H9 (cell line): Measurements from ENCODE around the gene CUBN. TPM values are rescaled to one million over a fixed set of nuclear protein-coding genes. Genes with fewer than 3 reads are reported as not detected.

Experiments
- DNase-seq: peaks from one replicate; pipeline ENCODE4 v3.0.0-alpha.2; 2017
- H2AFZ ChIP-seq: one replicate; pipeline ENCODE4 v1.6.1; 2013; ENCODE audit warnings: mild to moderate bottlenecking, low read length, control low read depth, moderate library complexity
- H2AK5ac ChIP-seq: 2 replicates; pipeline ENCODE4 v1.6.1; 2013; ENCODE audit warnings: low read length, control low read depth, mixed read lengths; ENCODE audit not compliant: insufficient read length
- H2BK120ac ChIP-seq: one replicate; pipeline ENCODE4 v1.6.1; 2013; ENCODE audit warnings: low read depth, mild to moderate bottlenecking, low read length, control low read depth, inconsistent platforms; ENCODE audit not compliant: poor library complexity, severe bottlenecking
- H2BK12ac ChIP-seq: 2 replicates; pipeline ENCODE4 v1.6.1; 2013; ENCODE audit warnings: low read length, control low read depth, mixed read lengths, low read depth; ENCODE audit not compliant: insufficient read length
- H2BK15ac ChIP-seq: 2 replicates; pipeline ENCODE4 v1.6.1; 2013; ENCODE audit warnings: low read depth, low read length, control low read depth
- H2BK20ac ChIP-seq: one replicate; pipeline ENCODE4 v1.6.1; 2013; ENCODE audit warnings: low read depth, mild to moderate bottlenecking, low read length, control low read depth, inconsistent platforms; ENCODE audit not compliant: poor library complexity, severe bottlenecking
- H2BK5ac ChIP-seq: 2 replicates; pipeline ENCODE4 v1.6.1; 2013; ENCODE audit warnings: low read length, control low read depth, mixed read lengths; ENCODE audit not compliant: insufficient read length
- H3K14ac ChIP-seq: 2 replicates; pipeline ENCODE4 v1.6.1; 2013; ENCODE audit warnings: low read length, control low read depth; ENCODE audit not compliant: insufficient read depth
- H3K18ac ChIP-seq: 2 replicates; pipeline ENCODE4 v1.6.1; 2013; ENCODE audit warnings: low read depth, mild to moderate bottlenecking, mixed read lengths, low read length, control low read depth; ENCODE audit not compliant: insufficient read length
- H3K23ac ChIP-seq: 2 replicates; pipeline ENCODE4 v1.6.1; 2013; ENCODE audit warnings: low read length, control low read depth, mixed read lengths, low read depth; ENCODE audit not compliant: insufficient read length
- H3K23me2 ChIP-seq: 2 replicates; pipeline ENCODE4 v1.6.1; 2013; ENCODE audit warnings: low read depth, mild to moderate bottlenecking, mixed read lengths, low read length, control low read depth; ENCODE audit not compliant: insufficient read length, poor library complexity, severe bottlenecking
- H3K27ac ChIP-seq: 2 replicates; pipeline ENCODE4 v1.5.1; 2013; ENCODE audit warnings: low read length, control low read depth, mixed read lengths, low read depth; ENCODE audit not compliant: insufficient read length
- H3K27me3 ChIP-seq: 2 replicates; pipeline ENCODE4 v1.6.1; 2013; ENCODE audit warnings: low read length, control low read depth, inconsistent platforms; ENCODE audit not compliant: insufficient read depth
- H3K4ac ChIP-seq: 2 replicates; pipeline ENCODE4 v1.6.1; 2013; ENCODE audit warnings: low read depth, mild to moderate bottlenecking, control low read depth, inconsistent platforms, low read length, moderate library complexity
- H3K4me1 ChIP-seq: 2 replicates; pipeline ENCODE4 v1.6.1; 2013; ENCODE audit warnings: low read length, control low read depth, inconsistent platforms; ENCODE audit not compliant: insufficient read depth
- H3K4me2 ChIP-seq: 2 replicates; pipeline ENCODE4 v1.6.1; 2013; ENCODE audit warnings: low read length, control low read depth, mixed read lengths; ENCODE audit not compliant: insufficient read length, insufficient read depth
- H3K56ac ChIP-seq: 2 replicates; pipeline ENCODE4 v1.6.1; 2013; ENCODE audit warnings: low read depth, mild to moderate bottlenecking, mixed read lengths, low read length, control low read depth; ENCODE audit not compliant: insufficient read length
- H3K79me1 ChIP-seq: 2 replicates; pipeline ENCODE4 v1.6.1; 2013; ENCODE audit warnings: low read depth, mild to moderate bottlenecking, moderate library complexity, low read length, control low read depth, inconsistent platforms; ENCODE audit not compliant: insufficient read depth, poor library complexity, severe bottlenecking
- H3K79me2 ChIP-seq: 2 replicates; pipeline ENCODE4 v1.6.1; 2013; ENCODE audit warnings: low read length, control low read depth, inconsistent platforms; ENCODE audit not compliant: insufficient read depth
- H3K9ac ChIP-seq: 2 replicates; pipeline ENCODE4 v1.6.1; 2013; ENCODE audit warnings: low read length, control low read depth, mixed read lengths; ENCODE audit not compliant: insufficient read length; ENCODE audit errors: extremely low read depth
- H3K9me3 ChIP-seq: one replicate; pipeline ENCODE4 v1.6.1; 2013; ENCODE audit warnings: low read depth, low read length, inconsistent platforms; ENCODE audit not compliant: control insufficient read depth
- H3T11ph ChIP-seq: one replicate; pipeline ENCODE4 v1.6.1; 2013; ENCODE audit warnings: mild to moderate bottlenecking, low read length, control low read depth, inconsistent platforms
- H4K20me1 ChIP-seq: one replicate; pipeline ENCODE4 v1.6.1; 2013; ENCODE audit not compliant: control insufficient read depth, insufficient read length, insufficient read depth
- H4K5ac ChIP-seq: 2 replicates; pipeline ENCODE4 v1.6.1; 2013; ENCODE audit warnings: low read depth, mild to moderate bottlenecking, mixed read lengths, low read length, control low read depth; ENCODE audit not compliant: insufficient read length
- H4K8ac ChIP-seq: replicated peaks from 2 replicates; pipeline ENCODE4 v1.6.1; 2013; ENCODE audit warnings: low read length, control low read depth, mixed read lengths, low read depth; ENCODE audit not compliant: insufficient read length
- H4K91ac ChIP-seq: 2 replicates; pipeline ENCODE4 v1.6.1; 2013; ENCODE audit warnings: low read depth, mild to moderate bottlenecking, moderate library complexity, mixed read lengths, low read length, control low read depth; ENCODE audit not compliant: insufficient read length
- H3K27ac Mint-ChIP-seq, 3 experiments: 2 replicates in 2 of 3; 3 replicates in 1 of 3; pipeline ENCODE4 v1.8.0; 2020 to 2021; ENCODE audit warnings: mixed read lengths in 3 of 3, mild to moderate bottlenecking in 1 of 3, moderate library complexity in 1 of 3
- H3K27me3 Mint-ChIP-seq: 2 replicates; pipeline ENCODE4 v1.8.0; 2021; ENCODE audit warnings: low read depth, mild to moderate bottlenecking, moderate library complexity, mixed read lengths
- H3K36me3 Mint-ChIP-seq, 3 experiments: 2 replicates in 2 of 3; 3 replicates in 1 of 3; pipeline ENCODE4 v1.8.0; 2020 to 2021; ENCODE audit warnings: low read depth in 3 of 3, mixed read lengths in 3 of 3; ENCODE audit not compliant: insufficient read depth in 1 of 3
- H3K4me1 Mint-ChIP-seq, 2 experiments: 2 replicates each; pipeline ENCODE4 v1.8.0; 2020; ENCODE audit warnings: mixed read lengths in 2 of 2
- H3K4me3 Mint-ChIP-seq, 2 experiments: 2 replicates in 1 of 2; 3 replicates in 1 of 2; pipeline ENCODE4 v1.8.0; 2020 to 2021; ENCODE audit warnings: mild to moderate bottlenecking in 2 of 2, mixed read lengths in 2 of 2, moderate library complexity in 1 of 2
- H3K9me3 Mint-ChIP-seq, 2 experiments: 2 replicates in 1 of 2; 3 replicates in 1 of 2; pipeline ENCODE4 v1.8.0; 2020; ENCODE audit warnings: mild to moderate bottlenecking in 2 of 2, mixed read lengths in 2 of 2, moderate library complexity in 1 of 2
- WGBS: extraction: QIAGEN DNeasy Blood & Tissue Kit; methylation state at CpG from one replicate; pipeline ENCODE4 v1.1.7; 2013; ENCODE audit warnings: missing lambda C conversion rate, low lambda C conversion rate, mixed read lengths; ENCODE audit not compliant: insufficient read length; ENCODE audit errors: extremely low coverage; 5-methylcytosine and 5-hydroxymethylcytosine counted together
- total RNA-seq: library from RNA; stranded (reverse); gene quantifications from 2 replicates; pipeline ENCODE4 v1.2.1, GENCODE V29; 2021
- TF ChIP-seq, protein P1 (sequence below): fragments of 200-600 bp; sonication (generic); conservative IDR thresholded peaks from 3 replicates; pipeline ENCODE4 v1.8.0; 2021; ENCODE audit warnings: antibody characterized with exemption, mild to moderate bottlenecking

CUBN gene
- total RNA-seq, 1 experiment from 2014 or later = 0.26 TPM

DNA sequence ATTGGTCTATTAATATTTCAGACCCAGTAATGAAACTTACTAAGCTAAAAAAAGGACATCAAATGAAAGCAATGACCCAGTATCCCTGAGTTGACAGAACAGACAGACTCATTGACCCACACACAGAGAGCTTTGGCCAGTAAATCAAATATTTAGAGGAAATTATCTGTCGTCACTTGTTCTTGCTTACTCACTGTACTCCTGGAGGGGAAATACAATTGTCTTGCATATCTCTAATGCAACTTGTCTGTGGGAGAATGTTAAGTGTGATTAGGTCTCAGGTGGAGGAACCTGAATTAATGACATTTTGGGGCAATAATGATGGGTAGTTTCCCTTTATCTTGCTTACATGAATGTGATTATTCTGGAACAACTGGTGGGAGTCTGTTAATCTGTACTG lies 80.4 kb downstream of the CUBN start:
- Histone ChIP-seq H2AFZ (no peak overlapping the region), H3K9me3 (no peaks in the 10 kb centered on the region), H3K4ac (no peak overlapping the region), H3K27me3 (no peaks in the 10 kb centered on the region), H2AK5ac (no peak overlapping the region), H3K14ac (no peak overlapping the region), H3K23ac (no peak overlapping the region), H3K9ac (no peak overlapping the region), H2BK20ac (no peak overlapping the region), H2BK15ac (no peak overlapping the region), H3K27ac (no peak overlapping the region), H2BK5ac (no peak overlapping the region), H2BK12ac (no peak overlapping the region), H2BK120ac (no peak overlapping the region), H4K5ac (no peak overlapping the region), H3K23me2 (no peaks in the 10 kb centered on the region), H4K20me1 (no peaks in the 10 kb centered on the region), H4K8ac (no peak overlapping the region), H3K56ac (no peak overlapping the region), H3K79me1 (no peaks in the 10 kb centered on the region), H3K79me2 (no peaks in the 10 kb centered on the region), H3K4me1 (no peaks in the 10 kb centered on the region), H3T11ph (no peak overlapping the region), H3K4me2 (no peak overlapping the region), H3K18ac (no peak overlapping the region), H4K91ac (no peak overlapping the region)
- Mint-ChIP-seq H3K36me3 (peaks cover 9 to 26% (median 10%) of the 10 kb centered on the region in 3 experiments), H3K27ac (no peak overlapping the region), H3K4me1 (peaks cover 0 to 11% of the 10 kb centered on the region in 2 experiments; a peak in 2 of 4 replicates), H3K27me3 (no peaks in the 10 kb centered on the region), H3K4me3 (no peak overlapping the region), H3K9me3 (peaks cover 14 to 17% of the 10 kb centered on the region in 2 experiments)
- no CpG with 5 or more reads among the region's 1 CpG for WGBS
- TF ChIP-seq, protein P1, sequence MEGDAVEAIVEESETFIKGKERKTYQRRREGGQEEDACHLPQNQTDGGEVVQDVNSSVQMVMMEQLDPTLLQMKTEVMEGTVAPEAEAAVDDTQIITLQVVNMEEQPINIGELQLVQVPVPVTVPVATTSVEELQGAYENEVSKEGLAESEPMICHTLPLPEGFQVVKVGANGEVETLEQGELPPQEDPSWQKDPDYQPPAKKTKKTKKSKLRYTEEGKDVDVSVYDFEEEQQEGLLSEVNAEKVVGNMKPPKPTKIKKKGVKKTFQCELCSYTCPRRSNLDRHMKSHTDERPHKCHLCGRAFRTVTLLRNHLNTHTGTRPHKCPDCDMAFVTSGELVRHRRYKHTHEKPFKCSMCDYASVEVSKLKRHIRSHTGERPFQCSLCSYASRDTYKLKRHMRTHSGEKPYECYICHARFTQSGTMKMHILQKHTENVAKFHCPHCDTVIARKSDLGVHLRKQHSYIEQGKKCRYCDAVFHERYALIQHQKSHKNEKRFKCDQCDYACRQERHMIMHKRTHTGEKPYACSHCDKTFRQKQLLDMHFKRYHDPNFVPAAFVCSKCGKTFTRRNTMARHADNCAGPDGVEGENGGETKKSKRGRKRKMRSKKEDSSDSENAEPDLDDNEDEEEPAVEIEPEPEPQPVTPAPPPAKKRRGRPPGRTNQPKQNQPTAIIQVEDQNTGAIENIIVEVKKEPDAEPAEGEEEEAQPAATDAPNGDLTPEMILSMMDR = no peak
- no peak for DNase-seq
